Osteocyte (in vitro differentiated cells): Measurements from ENCODE around the gene MALRD1. TPM values are rescaled to one million over a fixed set of nuclear protein-coding genes. Genes with fewer than 3 reads are reported as not detected.

Source experiments
- DNase-seq: peaks from one replicate; pipeline ENCODE4 v3.0.0; 2021; ENCODE audit warnings: mixed read lengths; ENCODE audit not compliant: unreplicated experiment; ENCODE audit errors: extremely low spot score
- H3K27ac Mint-ChIP-seq: one replicate; pipeline ENCODE4 v1.8.0; 2021; ENCODE audit warnings: mild to moderate bottlenecking, mixed read lengths; ENCODE audit not compliant: unreplicated experiment
- H3K27me3 Mint-ChIP-seq: one replicate; pipeline ENCODE4 v1.8.0; 2021; ENCODE audit warnings: mixed read lengths; ENCODE audit not compliant: unreplicated experiment
- H3K36me3 Mint-ChIP-seq: one replicate; pipeline ENCODE4 v1.8.0; 2021; ENCODE audit warnings: mixed read lengths; ENCODE audit not compliant: unreplicated experiment
- H3K4me1 Mint-ChIP-seq: one replicate; pipeline ENCODE4 v1.8.0; 2021; ENCODE audit warnings: mixed read lengths; ENCODE audit not compliant: unreplicated experiment
- H3K4me3 Mint-ChIP-seq: one replicate; pipeline ENCODE4 v1.8.0; 2021; ENCODE audit warnings: mild to moderate bottlenecking, moderate library complexity, mixed read lengths; ENCODE audit not compliant: unreplicated experiment
- H3K9me3 Mint-ChIP-seq: one replicate; pipeline ENCODE4 v1.8.0; 2021; ENCODE audit warnings: mixed read lengths; ENCODE audit not compliant: unreplicated experiment
- total RNA-seq: library from RNA; stranded (reverse); gene quantifications from 2 replicates; pipeline ENCODE4 v1.2.1, GENCODE V29; 2021
- TF ChIP-seq, protein P1 (sequence below): fragments of 200-600 bp; sonication (generic); IDR thresholded peaks from 2 replicates; pipeline ENCODE4 v1.5.0; 2021; ENCODE audit warnings: antibody characterized with exemption, mild to moderate bottlenecking, moderate library complexity

Gene MALRD1
- total RNA-seq, 1 donor from 2014 or later = 0.56 TPM

DNA sequence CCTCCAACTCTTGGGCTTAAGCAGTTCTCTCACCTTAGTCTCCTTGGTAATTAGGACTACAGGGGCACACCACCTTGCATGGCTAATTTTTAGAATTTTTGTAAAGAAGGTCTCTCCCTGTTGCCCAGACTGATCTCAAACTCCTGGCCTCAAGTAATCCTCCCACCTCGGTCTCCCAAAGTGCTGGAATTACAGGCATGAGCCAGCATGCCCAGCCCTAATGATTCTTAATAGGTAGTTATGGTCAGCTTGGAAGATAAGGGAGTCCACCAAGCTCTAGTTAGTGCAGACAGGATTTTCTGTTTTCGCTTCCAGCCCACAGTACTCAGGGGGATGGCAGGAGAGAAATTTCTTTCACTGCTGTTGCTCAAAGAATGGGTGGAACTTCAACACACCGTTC, 639.7 kb downstream of the MALRD1 start:
- Mint-ChIP-seq H3K4me3 (no peak overlapping the region), H3K27ac (no peak overlapping the region), H3K4me1 (peaks cover 1% of the 10 kb centered on the region), H3K27me3 (no peaks in the 10 kb centered on the region), H3K36me3 (no peaks in the 10 kb centered on the region), H3K9me3 (peaks cover 10% of the 10 kb centered on the region)
- TF ChIP-seq, protein P1, sequence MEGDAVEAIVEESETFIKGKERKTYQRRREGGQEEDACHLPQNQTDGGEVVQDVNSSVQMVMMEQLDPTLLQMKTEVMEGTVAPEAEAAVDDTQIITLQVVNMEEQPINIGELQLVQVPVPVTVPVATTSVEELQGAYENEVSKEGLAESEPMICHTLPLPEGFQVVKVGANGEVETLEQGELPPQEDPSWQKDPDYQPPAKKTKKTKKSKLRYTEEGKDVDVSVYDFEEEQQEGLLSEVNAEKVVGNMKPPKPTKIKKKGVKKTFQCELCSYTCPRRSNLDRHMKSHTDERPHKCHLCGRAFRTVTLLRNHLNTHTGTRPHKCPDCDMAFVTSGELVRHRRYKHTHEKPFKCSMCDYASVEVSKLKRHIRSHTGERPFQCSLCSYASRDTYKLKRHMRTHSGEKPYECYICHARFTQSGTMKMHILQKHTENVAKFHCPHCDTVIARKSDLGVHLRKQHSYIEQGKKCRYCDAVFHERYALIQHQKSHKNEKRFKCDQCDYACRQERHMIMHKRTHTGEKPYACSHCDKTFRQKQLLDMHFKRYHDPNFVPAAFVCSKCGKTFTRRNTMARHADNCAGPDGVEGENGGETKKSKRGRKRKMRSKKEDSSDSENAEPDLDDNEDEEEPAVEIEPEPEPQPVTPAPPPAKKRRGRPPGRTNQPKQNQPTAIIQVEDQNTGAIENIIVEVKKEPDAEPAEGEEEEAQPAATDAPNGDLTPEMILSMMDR = no peak
- no peak for DNase-seq

DNA sequence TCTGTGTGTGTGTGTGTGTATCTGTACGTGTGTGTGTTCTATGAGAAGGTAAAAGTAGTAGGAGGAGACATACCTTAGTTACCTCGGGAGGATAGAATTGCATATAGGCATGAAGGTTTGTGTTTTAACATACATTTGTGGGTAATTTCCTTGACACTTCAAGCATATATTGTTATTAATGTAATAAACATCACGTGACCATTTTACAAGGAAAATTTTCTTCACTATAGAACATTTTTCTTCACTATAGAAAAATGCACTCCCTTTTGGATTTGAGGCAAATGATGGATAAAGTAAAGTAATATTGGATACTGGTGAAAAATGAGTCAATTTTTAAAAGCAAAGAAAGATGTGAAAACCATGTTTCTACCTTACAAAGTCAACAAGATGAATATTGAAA, 640.6 kb downstream of the MALRD1 start:
- no peak overlapping the region for H3K27ac Mint-ChIP-seq
- peaks cover 1% of the 10 kb centered on the region for H3K4me1 Mint-ChIP-seq

DNA sequence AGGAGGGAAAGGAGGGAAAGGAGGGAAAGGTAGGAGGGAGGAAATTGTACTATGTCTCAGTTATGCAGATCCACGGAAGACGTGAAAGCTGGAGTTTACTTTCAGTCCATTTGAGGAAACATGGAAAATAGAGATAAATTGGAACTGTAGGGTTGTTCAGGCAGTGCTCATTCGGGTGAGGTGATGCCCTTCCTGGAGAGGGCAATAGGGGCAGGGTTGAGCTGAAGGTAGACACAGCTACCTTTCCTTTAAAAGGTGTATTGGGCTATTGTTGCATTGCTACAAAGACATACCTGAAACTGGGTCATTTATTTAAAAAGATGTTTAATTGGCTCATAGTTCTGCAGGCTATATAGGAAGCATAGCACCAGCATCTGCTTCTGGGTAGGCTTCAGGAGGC, 650.7 kb downstream of the MALRD1 start:
- no peak overlapping the region for H3K4me3 Mint-ChIP-seq
- H3K27ac Mint-ChIP-seq = no peak overlapping the region
- no peaks in the 10 kb centered on the region for H3K36me3 Mint-ChIP-seq
- no peaks in the 10 kb centered on the region for H3K9me3 Mint-ChIP-seq
- peaks cover 26% of the 10 kb centered on the region for H3K4me1 Mint-ChIP-seq
- DNase-seq = no peak
- TF ChIP-seq, protein P1 = no peak
- no peaks in the 10 kb centered on the region for H3K27me3 Mint-ChIP-seq

More for the DNA sequence above, 640.6 kb downstream of the MALRD1 start:
- no peak for DNase-seq
- TF ChIP-seq, protein P1 = no peak
- H3K9me3 Mint-ChIP-seq = peaks cover 10% of the 10 kb centered on the region
- H3K4me3 Mint-ChIP-seq = no peak overlapping the region
- H3K27me3 Mint-ChIP-seq = no peaks in the 10 kb centered on the region
- no peaks in the 10 kb centered on the region for H3K36me3 Mint-ChIP-seq

DNA sequence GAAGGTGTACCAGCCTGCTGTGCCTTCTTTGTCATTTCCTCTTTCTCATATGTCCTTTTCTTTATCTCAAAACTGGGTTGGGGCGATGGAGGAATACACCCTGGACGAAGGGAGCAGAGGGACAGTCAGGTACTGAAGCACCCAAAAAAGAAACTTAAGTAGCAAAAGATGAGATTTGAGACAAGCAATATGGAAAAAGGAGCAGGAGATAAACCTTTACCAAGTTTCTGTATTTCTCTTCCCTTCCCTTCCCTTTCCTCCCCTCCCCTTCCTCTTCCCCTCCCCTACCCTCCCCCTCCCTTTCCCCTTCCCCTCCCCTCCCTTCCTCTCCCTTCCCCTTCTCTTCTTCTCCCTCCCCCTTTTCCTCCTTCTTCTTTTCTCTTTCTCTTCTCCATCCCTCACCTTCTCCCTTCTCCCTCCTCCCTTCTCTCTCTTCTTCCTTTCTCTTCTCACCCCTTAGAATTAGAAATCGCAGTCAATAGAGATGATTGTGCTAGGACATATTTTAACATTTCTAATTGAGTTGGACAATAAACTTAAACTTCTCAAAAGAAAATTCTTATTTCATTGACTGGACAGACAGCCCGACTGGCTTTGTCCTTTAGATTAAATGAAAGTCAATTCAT, 652.9 kb downstream of the MALRD1 start:
- H3K9me3 Mint-ChIP-seq = no peaks in the 10 kb centered on the region
- H3K4me3 Mint-ChIP-seq = no peak overlapping the region

DNA sequence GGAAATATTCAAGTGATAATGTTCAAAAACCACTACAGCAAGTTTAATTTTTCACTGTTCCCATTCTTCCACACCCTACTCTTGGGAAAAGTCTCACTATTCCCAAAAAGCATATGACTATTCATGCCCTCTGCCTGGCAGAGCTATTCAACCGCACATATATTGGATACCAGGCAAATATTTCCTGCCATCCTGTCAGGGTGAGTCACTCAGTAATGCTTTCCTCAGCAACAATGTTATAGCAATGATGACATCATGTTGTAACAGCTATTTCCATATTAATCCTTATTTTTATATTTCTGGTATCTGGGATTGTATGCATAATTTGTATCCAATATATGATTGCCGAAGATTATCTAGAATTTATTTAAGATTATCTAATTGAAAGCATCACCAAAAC, 653.6 kb downstream of the MALRD1 start:
- Mint-ChIP-seq H3K27me3 (no peaks in the 10 kb centered on the region), H3K9me3 (no peaks in the 10 kb centered on the region), H3K27ac (no peak overlapping the region), H3K36me3 (no peaks in the 10 kb centered on the region), H3K4me3 (no peak overlapping the region), H3K4me1 (peaks cover 29% of the 10 kb centered on the region)
- no peak for DNase-seq
- TF ChIP-seq, protein P1 = no peak

More for the DNA sequence above, 652.9 kb downstream of the MALRD1 start:
- Mint-ChIP-seq H3K36me3 (no peaks in the 10 kb centered on the region), H3K27me3 (no peaks in the 10 kb centered on the region), H3K4me1 (peaks cover 29% of the 10 kb centered on the region), H3K27ac (peak overlapping the region; percentile 73)
- TF ChIP-seq, protein P1 = no peak
- DNase-seq = no peak
